Caki2 (cell line): ENCODE results near the gene TRAM2. TPM values are rescaled to one million over a fixed set of nuclear protein-coding genes. Genes with fewer than 3 reads are reported as not detected.

ENCODE experiments used
- DNase-seq: peaks from one replicate; pipeline ENCODE4 v3.0.0-alpha.2; 2015; ENCODE audit warnings: low read depth
- in situ Hi-C: cut with HindIII; loops from 2 replicates; pipeline ENCODE4 v1.10.0; 2016; ENCODE audit warnings: low sequenced_read_pairs, low pct_unique_long_range_greater_than_20kb, mixed read lengths
- total RNA-seq: library from RNA; depleted of rRNA; stranded (reverse); fragments of >200 nt; shearing (Covaris generic); gene quantifications from 2 replicates; pipeline ENCODE4 v1.2.3, GENCODE V29; 2014; ENCODE audit warnings: low replicate concordance

The TRAM2 gene
- total RNA-seq, 1 experiment from 2014 or later: 7.3 TPM

- DNase-seq: peak; percentile 18
- in situ Hi-C loops: no loop called here
These were observed 54.7 kb downstream of the TRAM2 start for GRCh38 chr6:52522151-52522626.

GRCh38 chr6:52519618-52520017, 57.2 kb downstream of the TRAM2 start:
- in situ Hi-C loops: no loop called here
- DNase-seq: no peak

- DNase-seq: no peak
- in situ Hi-C loops: no loop called here
These were observed 58.4 kb downstream of the TRAM2 start for GRCh38 chr6:52518279-52518945.

GRCh38 chr6:52517502-52518278, 59.2 kb downstream of the TRAM2 start:
- in situ Hi-C loops: no loop called here
- DNase-seq: peak; percentile 70

GRCh38 chr6:52516943-52517342, 59.9 kb downstream of the TRAM2 start:
- DNase-seq: no peak
- in situ Hi-C loops: no loop called here

- in situ Hi-C loops: no loop called here
- no peak for DNase-seq
These were observed 60.6 kb downstream of the TRAM2 start for GRCh38 chr6:52516269-52516668.

GRCh38 chr6:52515219-52515960, 61.5 kb downstream of the TRAM2 start:
- in situ Hi-C loops: no loop called here
- DNase-seq: no peak

- peak; percentile 38 for DNase-seq
- in situ Hi-C loops: no loop called here
These were observed 62.3 kb downstream of the TRAM2 start for GRCh38 chr6:52514514-52514913.

GRCh38 chr6:52513896-52514295, 63.0 kb downstream of the TRAM2 start:
- in situ Hi-C loops: no loop called here
- no peak for DNase-seq

GRCh38 chr6:52513464-52513863, 63.4 kb downstream of the TRAM2 start:
- DNase-seq: no peak
- in situ Hi-C loops: no loop called here

- DNase-seq: peak; percentile 44
- in situ Hi-C loops: no loop called here
These were observed 64.7 kb downstream of the TRAM2 start for GRCh38 chr6:52512199-52512598.

- in situ Hi-C loops: no loop called here
- no peak for DNase-seq
These were observed 65.2 kb downstream of the TRAM2 start for GRCh38 chr6:52511572-52512151.

- DNase-seq: no peak
- in situ Hi-C loops: no loop called here
These were observed 65.7 kb downstream of the TRAM2 start for GRCh38 chr6:52511163-52511562.

- in situ Hi-C loops: no loop called here
- DNase-seq: no peak
These were observed 66.7 kb downstream of the TRAM2 start for GRCh38 chr6:52510213-52510562.

- DNase-seq: no peak
- in situ Hi-C loops: no loop called here
These were observed 67.3 kb downstream of the TRAM2 start for GRCh38 chr6:52509281-52510212.

GRCh38 chr6:52508261-52508739, 68.6 kb downstream of the TRAM2 start:
- in situ Hi-C loops: no loop called here

GRCh38 chr6:52507557-52508260, 69.2 kb downstream of the TRAM2 start:
- DNase-seq: peak; percentile 27
- in situ Hi-C loops: no loop called here

More at GRCh38 chr6:52508261-52508739, 68.6 kb downstream of the TRAM2 start:
- DNase-seq: no peak
